ENCODE data around the gene TPST2.

The TPST2 gene

GRCh38 chr22:26513838-26514237 is 76.1 kb downstream of the TPST2 start:
- TF ChIP-seq CTCF (IDR thresholded peaks at IDR 0.05; ENCODE audit: low read depth, low read length, poor library complexity, severe bottlenecking): no peak
- no peak for TF ChIP-seq EZH2phosphoT487 (IDR thresholded peaks at IDR 0.05; ENCODE audit: borderline replicate concordance, low read length)
- Histone ChIP-seq H3K9me2 (replicated peaks; ENCODE audit: control insufficient read depth, low read length) (no peaks in the 10 kb centered on the region), H3K27ac (ENCODE audit: low read depth, low read length) (peak overlapping the region; percentile 61), H3K27me3 (ENCODE audit: control insufficient read depth, low read length) (no peaks in the 10 kb centered on the region), H4K20me1 (ENCODE audit: control insufficient read depth, insufficient read depth, low read depth, low read length) (peaks cover 7% of the 10 kb centered on the region; the same call in 1 of the 2 replicates), H3K4me3 (ENCODE audit: low read length) (peak overlapping the region; percentile 94), H3K79me2 (ENCODE audit: control insufficient read depth, low read length) (peaks cover 76% of the 10 kb centered on the region), H3K36me3 (ENCODE audit: control insufficient read depth, low read length) (peaks cover 46% of the 10 kb centered on the region), H3F3A (ENCODE audit: control insufficient read depth, insufficient read depth) (peaks cover 4% of the 10 kb centered on the region; the same call in 1 of the 2 replicates), H3K9me3 (ENCODE audit: control insufficient read depth, insufficient read depth, low read length) (no peaks in the 10 kb centered on the region), H3K4me1 (ENCODE audit: control insufficient read depth, low read length) (peaks cover 45% of the 10 kb centered on the region), H3K4me2 (ENCODE audit: low read length) (peak overlapping the region; percentile 78)

- TF ChIP-seq EZH2phosphoT487 (IDR thresholded peaks at IDR 0.05; ENCODE audit: borderline replicate concordance, low read length) (no peak), CTCF (IDR thresholded peaks at IDR 0.05; ENCODE audit: low read depth, low read length, poor library complexity, severe bottlenecking) (no peak)
- Histone ChIP-seq H3K4me1 (ENCODE audit: control insufficient read depth, low read length) (peaks cover 45% of the 10 kb centered on the region), H3F3A (ENCODE audit: control insufficient read depth, insufficient read depth) (peaks cover 6% of the 10 kb centered on the region; the same call in 1 of the 2 replicates), H3K27ac (ENCODE audit: low read depth, low read length) (peak within 1 kb of the TSS; percentile 61), H3K9me3 (ENCODE audit: control insufficient read depth, insufficient read depth, low read length) (no peaks in the 10 kb centered on the region), H4K20me1 (ENCODE audit: control insufficient read depth, insufficient read depth, low read depth, low read length) (peaks cover 7% of the 10 kb centered on the region; the same call in 1 of the 2 replicates), H3K9me2 (replicated peaks; ENCODE audit: control insufficient read depth, low read length) (no peaks in the 10 kb centered on the region), H3K36me3 (ENCODE audit: control insufficient read depth, low read length) (peaks cover 56% of the 10 kb centered on the region), H3K79me2 (ENCODE audit: control insufficient read depth, low read length) (peaks cover 85% of the 10 kb centered on the region), H3K27me3 (ENCODE audit: control insufficient read depth, low read length) (no peaks in the 10 kb centered on the region), H3K4me3 (ENCODE audit: low read length) (peak within 1 kb of the TSS; percentile 94), H3K4me2 (ENCODE audit: low read length) (peak within 1 kb of the TSS; percentile 78)
Measured at GRCh38 chr22:26512149-26512793, 77.7 kb downstream of the TPST2 start, which contains the start of gene TFIP11. TFIP11 (minus strand) TSS chr22:26512473; CDS start chr22:26510272, 2,201 bp downstream.

- peaks cover 29% of the 10 kb centered on the region for H3K4me1 ChIP-seq (ENCODE audit: control insufficient read depth, low read length)
- peaks cover 14% of the 10 kb centered on the region for H3F3A ChIP-seq (ENCODE audit: control insufficient read depth, insufficient read depth)
- no peaks in the 10 kb centered on the region for H3K27me3 ChIP-seq (ENCODE audit: control insufficient read depth, low read length)
- H3K79me2 ChIP-seq (ENCODE audit: control insufficient read depth, low read length): peaks cover 50% of the 10 kb centered on the region
- H3K9me2 ChIP-seq (replicated peaks; ENCODE audit: control insufficient read depth, low read length): no peaks in the 10 kb centered on the region
- peaks cover 79% of the 10 kb centered on the region for H3K36me3 ChIP-seq (ENCODE audit: control insufficient read depth, low read length)
- TF ChIP-seq CTCF (IDR thresholded peaks at IDR 0.05; ENCODE audit: low read depth, low read length, poor library complexity, severe bottlenecking): no peak
- peaks cover 7% of the 10 kb centered on the region; the same call in 1 of the 2 replicates for H4K20me1 ChIP-seq (ENCODE audit: control insufficient read depth, insufficient read depth, low read depth, low read length)
- H3K9me3 ChIP-seq (ENCODE audit: control insufficient read depth, insufficient read depth, low read length): no peaks in the 10 kb centered on the region
- no peak overlapping the region for H3K4me3 ChIP-seq (ENCODE audit: low read length)
- H3K27ac ChIP-seq (ENCODE audit: low read depth, low read length): no peak overlapping the region
- no peak overlapping the region for H3K4me2 ChIP-seq (ENCODE audit: low read length)
Measured at GRCh38 chr22:26508148-26508547, 81.8 kb downstream of the TPST2 start.
